Neural progenitor cell (in vitro differentiated cells): ENCODE data around the gene ZBTB7B. TPM values are rescaled to one million over a fixed set of nuclear protein-coding genes. Genes with fewer than 3 reads are reported as not detected.
A peak's percentile ranks its signal among the peaks of the same experiment; 100 is the strongest.

Experiments used
- DNase-seq: peaks from one replicate; pipeline ENCODE4 v3.0.0-alpha.2; 2016; ENCODE audit warnings: low spot score
- H2AFZ ChIP-seq: fragments of 200-600 bp; sonication (generic); replicated peaks from 2 replicates; pipeline ENCODE4 v1.6.1; 2016; ENCODE audit warnings: antibody characterized with exemption
- H3F3A ChIP-seq: fragments of 200-600 bp; sonication (generic); 2 replicates; pipeline ENCODE4 v1.6.1; 2016; ENCODE audit warnings: antibody characterized with exemption, low read depth
- H3K27ac ChIP-seq: fragments of 200-600 bp; sonication (generic); 2 replicates; pipeline ENCODE4 v1.5.1; 2016; ENCODE audit warnings: mild to moderate bottlenecking
- H3K27me3 ChIP-seq: fragments of 200-600 bp; sonication (generic); 2 replicates; pipeline ENCODE4 v1.6.1; 2016; ENCODE audit warnings: mild to moderate bottlenecking, moderate library complexity
- H3K36me3 ChIP-seq: fragments of 200-600 bp; sonication (generic); 2 replicates; pipeline ENCODE4 v1.5.1; 2016
- H3K4me1 ChIP-seq: fragments of 200-600 bp; sonication (generic); 2 replicates; pipeline ENCODE4 v1.6.1; 2016; ENCODE audit warnings: mixed run types
- H3K4me2 ChIP-seq: fragments of 200-600 bp; sonication (generic); 2 replicates; pipeline ENCODE4 v1.6.1; 2016
- H3K4me3 ChIP-seq: fragments of 200-600 bp; sonication (generic); 2 replicates; pipeline ENCODE4 v1.5.1; 2016
- H3K79me2 ChIP-seq: fragments of 200-600 bp; sonication (generic); 2 replicates; pipeline ENCODE4 v1.6.1; 2016; ENCODE audit warnings: low read depth
- H3K9ac ChIP-seq: fragments of 200-600 bp; sonication (generic); 2 replicates; pipeline ENCODE4 v1.6.1; 2016
- H3K9me3 ChIP-seq: fragments of 200-600 bp; sonication (generic); 2 replicates; pipeline ENCODE4 v1.5.1; 2016; ENCODE audit warnings: low read depth
- H4K20me1 ChIP-seq: fragments of 200-600 bp; sonication (generic); 2 replicates; pipeline ENCODE4 v1.6.1; 2016; ENCODE audit warnings: low read depth
- H3K27ac Mint-ChIP-seq: 3 replicates; pipeline ENCODE4 v1.8.0; 2021; ENCODE audit warnings: mixed read lengths
- H3K27me3 Mint-ChIP-seq: 2 replicates; pipeline ENCODE4 v1.8.0; 2022; ENCODE audit warnings: low read depth, mild to moderate bottlenecking, inconsistent platforms, moderate library complexity, mixed read lengths; ENCODE audit not compliant: insufficient read depth
- H3K36me3 Mint-ChIP-seq: 3 replicates; pipeline ENCODE4 v1.8.0; 2021; ENCODE audit warnings: mixed read lengths
- H3K4me1 Mint-ChIP-seq: 3 replicates; pipeline ENCODE4 v1.8.0; 2021; ENCODE audit warnings: mixed read lengths
- H3K4me3 Mint-ChIP-seq: 3 replicates; pipeline ENCODE4 v1.8.0; 2021; ENCODE audit warnings: mild to moderate bottlenecking, moderate library complexity, mixed read lengths
- H3K9me3 Mint-ChIP-seq: 3 replicates; pipeline ENCODE4 v1.8.0; 2020; ENCODE audit warnings: mixed read lengths
- CTCF ChIP-seq: fragments of 200-600 bp; sonication (generic); IDR thresholded peaks from 2 replicates; pipeline ENCODE4 v1.5.1; 2017; ENCODE audit warnings: antibody characterized with exemption, mild to moderate bottlenecking
- EZH2 ChIP-seq: fragments of 200-600 bp; sonication (generic); IDR thresholded peaks from 2 replicates; pipeline ENCODE4 v1.6.1; 2017; ENCODE audit warnings: antibody characterized with exemption, mild to moderate bottlenecking, moderate library complexity
- EZH2phosphoT487 ChIP-seq: fragments of 200-600 bp; sonication (generic); IDR thresholded peaks from 2 replicates; pipeline ENCODE4 v1.6.1; 2017; ENCODE audit warnings: antibody characterized with exemption
- total RNA-seq: library from RNA; depleted of rRNA; stranded (reverse); fragments of >200 nt; gene quantifications from 2 replicates; pipeline ENCODE4 v1.2.3, GENCODE V29; 2015; ENCODE audit warnings: low replicate concordance

Gene ZBTB7B
- total RNA-seq, 1 donor from 2014 or later, result 4.7 TPM

- peaks cover 20% of the 10 kb centered on the region for H3K4me1 Mint-ChIP-seq
- H3K4me3 ChIP-seq, result no peak overlapping the region
- H3K27ac ChIP-seq, result no peak overlapping the region
- H3K4me1 ChIP-seq, result peaks cover 36% of the 10 kb centered on the region
- H3K27me3 ChIP-seq, result no peaks in the 10 kb centered on the region
- H4K20me1 ChIP-seq, result no peaks in the 10 kb centered on the region
- H3K36me3 ChIP-seq, result no peaks in the 10 kb centered on the region
- no peak for DNase-seq
- no peaks in the 10 kb centered on the region for H3K9me3 ChIP-seq
- no peak overlapping the region for H3K9ac ChIP-seq
- no peaks in the 10 kb centered on the region for H3K36me3 Mint-ChIP-seq
- H3K4me2 ChIP-seq, result no peak overlapping the region
- peaks cover 19% of the 10 kb centered on the region for H3F3A ChIP-seq
- H2AFZ ChIP-seq, result no peak overlapping the region
- H3K9me3 Mint-ChIP-seq, result no peaks in the 10 kb centered on the region
- H3K27ac Mint-ChIP-seq, result no peak overlapping the region
- H3K27me3 Mint-ChIP-seq, result peaks cover 2% of the 10 kb centered on the region
- H3K4me3 Mint-ChIP-seq, result no peak overlapping the region
- H3K79me2 ChIP-seq, result peaks cover 32% of the 10 kb centered on the region
- TF ChIP-seq EZH2phosphoT487, result no peak
- no peak for TF ChIP-seq CTCF
- TF ChIP-seq EZH2, result no peak
Observed at GRCh38 chr1:155009742-155010141, 7.1 kb downstream of the ZBTB7B start.

GRCh38 chr1:155010211-155010918 lies 7.8 kb downstream of the ZBTB7B start:
- DNase-seq, result no peak
- no peaks in the 10 kb centered on the region for H3K36me3 ChIP-seq
- H3K9ac ChIP-seq, result no peak overlapping the region
- H3K9me3 Mint-ChIP-seq, result no peaks in the 10 kb centered on the region
- TF ChIP-seq EZH2, result no peak
- no peak for TF ChIP-seq EZH2phosphoT487
- no peak for TF ChIP-seq CTCF
- H2AFZ ChIP-seq, result no peak overlapping the region
- no peaks in the 10 kb centered on the region for H4K20me1 ChIP-seq
- H3K4me2 ChIP-seq, result peak overlapping the region; percentile 61
- no peak overlapping the region for H3K4me3 Mint-ChIP-seq
- H3K9me3 ChIP-seq, result no peaks in the 10 kb centered on the region
- H3K27me3 ChIP-seq, result no peaks in the 10 kb centered on the region
- peaks cover 20% of the 10 kb centered on the region for H3K4me1 Mint-ChIP-seq
- H3K36me3 Mint-ChIP-seq, result no peaks in the 10 kb centered on the region
- peaks cover 36% of the 10 kb centered on the region for H3K4me1 ChIP-seq
- peaks cover 26% of the 10 kb centered on the region for H3K79me2 ChIP-seq
- H3K27ac Mint-ChIP-seq, result no peak overlapping the region
- no peak overlapping the region for H3K4me3 ChIP-seq
- peak overlapping the region; percentile 74 for H3K27ac ChIP-seq
- H3F3A ChIP-seq, result peaks cover 19% of the 10 kb centered on the region
- H3K27me3 Mint-ChIP-seq, result peaks cover 2% of the 10 kb centered on the region

- Mint-ChIP-seq H3K4me1 (peaks cover 20% of the 10 kb centered on the region), H3K9me3 (no peaks in the 10 kb centered on the region), H3K27me3 (peaks cover 2% of the 10 kb centered on the region), H3K36me3 (peaks cover 2% of the 10 kb centered on the region), H3K4me3 (no peak overlapping the region), H3K27ac (peak overlapping the region; percentile 69)
- Histone ChIP-seq H3K4me1 (peaks cover 36% of the 10 kb centered on the region), H3K27ac (peak overlapping the region; percentile 74), H4K20me1 (no peaks in the 10 kb centered on the region), H2AFZ (no peak overlapping the region), H3K4me2 (peak overlapping the region; percentile 61), H3K79me2 (peaks cover 26% of the 10 kb centered on the region), H3K9ac (no peak overlapping the region), H3K4me3 (no peak overlapping the region), H3K9me3 (no peaks in the 10 kb centered on the region), H3K27me3 (no peaks in the 10 kb centered on the region), H3F3A (peaks cover 19% of the 10 kb centered on the region), H3K36me3 (no peaks in the 10 kb centered on the region)
- no peak for TF ChIP-seq CTCF
- TF ChIP-seq EZH2phosphoT487, result no peak
- no peak for TF ChIP-seq EZH2
- DNase-seq, result peak; percentile 50
Observed at GRCh38 chr1:155011004-155011416, 8.4 kb downstream of the ZBTB7B start.
